ES-I3 (cell line): ENCODE results near the gene ATP9B.
"Not testable (repeated sequence)": the region's sequence is repeated elsewhere in the genome, so short reads cannot be mapped to it uniquely, and the experiment has no call there.

Experiments
- H3K36me3 ChIP-seq: 2 replicates; pipeline ENCODE4 v1.6.1; 2013; ENCODE audit warnings: mild to moderate bottlenecking, low read length, control low read depth, moderate library complexity; ENCODE audit not compliant: insufficient read depth
- H3K4me1 ChIP-seq: 2 replicates; pipeline ENCODE4 v1.6.1; 2013; ENCODE audit warnings: mild to moderate bottlenecking, control low read depth, low read length; ENCODE audit not compliant: insufficient read depth
- H3K9ac ChIP-seq: 2 replicates; pipeline ENCODE4 v1.6.1; 2013; ENCODE audit warnings: low read depth, mild to moderate bottlenecking, low read length, moderate library complexity
- H3K9me3 ChIP-seq: 2 replicates; pipeline ENCODE4 v1.6.1; 2013; ENCODE audit warnings: mild to moderate bottlenecking, low read length, moderate library complexity; ENCODE audit not compliant: control insufficient read depth, insufficient read depth

ATP9B gene

DNA sequence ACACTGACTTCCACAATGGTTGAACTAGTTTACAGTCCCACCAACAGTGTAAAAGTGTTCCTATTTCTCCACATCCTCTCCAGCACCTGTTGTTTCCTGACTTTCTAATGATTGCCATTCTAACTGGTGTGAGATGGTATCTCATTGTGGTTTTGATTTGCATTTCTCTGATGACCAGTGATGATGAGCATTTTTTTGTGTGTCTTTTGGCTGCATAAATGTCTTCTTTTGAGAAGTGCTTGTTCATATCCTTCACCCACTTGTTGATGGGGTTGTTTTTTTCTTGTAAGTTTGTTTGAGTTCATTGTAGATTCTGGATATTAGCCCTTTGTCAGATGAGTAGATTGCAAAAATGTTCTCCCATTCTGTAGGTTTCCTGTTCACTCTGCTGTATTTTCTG, 202.6 kb downstream of the ATP9B start:
- not testable (repeated sequence) for H3K9me3 ChIP-seq, H3K4me1 ChIP-seq, H3K9ac ChIP-seq, H3K36me3 ChIP-seq

DNA sequence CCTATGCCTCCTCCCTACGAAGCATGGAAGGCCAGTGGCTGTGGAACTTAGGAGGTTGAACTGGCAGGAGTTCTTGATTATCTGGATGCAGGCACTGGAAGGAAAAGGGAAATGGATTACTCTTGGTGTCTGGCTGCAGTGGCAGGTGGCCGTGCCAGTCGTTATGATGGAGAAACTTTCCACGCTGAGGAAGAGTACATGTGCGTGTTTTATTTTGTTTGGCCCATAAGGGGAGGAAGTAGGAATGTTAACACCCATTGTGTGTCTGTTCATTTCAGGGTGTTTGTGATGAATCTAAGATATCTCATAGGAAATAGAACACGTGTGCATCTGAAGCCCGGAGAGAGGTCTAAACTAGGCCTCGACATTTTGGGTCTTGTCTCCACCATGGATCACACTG, 203.7 kb downstream of the ATP9B start:
- 0 out of 2 replicates have a peak, but pooled peaks cover 2% of the 10 kb centered on the region for H3K36me3 ChIP-seq
- H3K4me1 ChIP-seq, result no peaks in the 10 kb centered on the region; the same call in 1 of the 2 replicates
- no peak overlapping the region for H3K9ac ChIP-seq
- H3K9me3 ChIP-seq, result no peaks in the 10 kb centered on the region

DNA sequence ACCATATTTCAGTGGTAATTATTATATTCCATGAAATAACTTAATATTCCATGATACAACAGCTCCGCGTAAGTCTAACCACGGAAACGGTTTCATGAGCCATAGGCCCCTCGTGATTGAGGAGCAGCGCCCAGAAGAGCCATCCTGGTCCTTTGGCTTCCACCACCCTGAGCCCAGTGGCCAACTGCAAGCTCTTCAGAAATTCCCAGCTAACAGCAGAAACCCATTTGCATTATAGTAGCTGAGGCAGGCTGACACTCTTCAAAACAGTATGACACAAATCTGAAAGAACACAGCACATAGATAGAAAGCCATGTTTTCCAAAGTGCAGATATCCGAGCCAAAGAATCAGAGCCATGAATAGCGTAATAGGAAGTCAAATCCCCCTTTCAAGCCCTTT, 205.6 kb downstream of the ATP9B start:
- Histone ChIP-seq H3K36me3 (0 out of 2 replicates have a peak, but pooled peaks cover 2% of the 10 kb centered on the region), H3K9ac (no peak overlapping the region), H3K9me3 (no peaks in the 10 kb centered on the region), H3K4me1 (no peaks in the 10 kb centered on the region; the same call in 1 of the 2 replicates)

DNA sequence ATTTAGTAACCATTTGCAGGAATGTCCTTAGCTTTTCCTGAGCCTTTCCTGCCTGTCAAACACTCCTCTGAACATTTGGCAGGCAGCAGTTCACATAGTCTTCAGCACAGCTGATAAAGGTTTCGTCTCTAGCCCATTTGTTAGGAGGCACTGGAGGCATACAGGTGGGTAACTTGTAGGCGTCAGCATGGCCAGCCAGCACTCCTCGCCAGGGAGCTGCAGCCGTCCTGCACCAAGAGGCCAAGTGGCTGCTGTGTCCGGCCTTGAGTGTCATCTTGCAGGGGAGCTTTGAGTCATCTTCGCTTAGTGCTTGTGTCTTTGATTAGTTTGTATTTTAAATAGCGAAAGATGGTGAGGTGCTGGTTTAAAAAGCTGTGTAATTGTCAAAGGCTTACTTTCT, 206.3 kb downstream of the ATP9B start:
- no peaks in the 10 kb centered on the region; the same call in 1 of the 2 replicates for H3K4me1 ChIP-seq
- 0 out of 2 replicates have a peak, but pooled peaks cover 2% of the 10 kb centered on the region for H3K36me3 ChIP-seq
- no peaks in the 10 kb centered on the region for H3K9me3 ChIP-seq
- no peak overlapping the region for H3K9ac ChIP-seq

DNA sequence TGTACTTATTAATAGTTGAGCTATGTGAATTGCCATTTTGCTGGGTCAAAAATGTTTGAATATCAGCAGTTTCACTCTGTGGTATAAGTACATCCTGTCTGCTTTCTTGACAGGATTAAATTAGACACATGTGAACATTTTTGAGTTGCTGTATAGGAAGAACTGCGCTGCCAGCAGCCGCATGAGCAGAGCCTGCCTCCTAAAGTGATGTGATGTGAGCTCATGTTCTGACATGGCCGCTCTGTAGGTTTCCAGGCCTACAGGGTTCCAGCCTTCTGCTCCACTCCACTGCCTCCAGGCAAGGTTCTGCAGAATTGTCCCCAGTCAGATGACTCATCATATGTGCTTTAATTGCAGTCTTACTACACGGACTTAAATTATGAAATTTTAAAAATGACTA, 206.8 kb downstream of the ATP9B start:
- Histone ChIP-seq H3K4me1 (no peaks in the 10 kb centered on the region; the same call in 1 of the 2 replicates), H3K9ac (no peak overlapping the region)

DNA sequence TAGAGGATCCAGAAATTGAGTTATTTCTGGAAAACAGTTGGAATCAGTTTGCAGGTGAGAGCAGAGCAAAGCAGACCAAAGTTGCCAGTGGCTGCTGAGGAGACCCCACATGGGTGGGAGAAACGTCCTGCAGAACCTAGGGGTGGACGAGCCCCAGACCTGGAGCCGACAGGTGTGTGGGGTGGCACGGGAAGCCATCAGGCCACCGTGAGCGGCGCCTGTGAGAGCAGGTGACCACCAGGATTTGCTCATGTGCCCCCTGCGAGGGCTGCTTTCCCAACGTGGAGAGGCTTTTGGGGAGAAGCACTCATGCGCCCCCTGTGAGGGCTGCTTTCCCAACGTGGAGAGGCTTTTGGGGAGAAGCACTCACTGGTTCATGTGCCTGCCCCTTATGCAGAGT, 209.7 kb downstream of the ATP9B start:
- no peaks in the 10 kb centered on the region for H3K9me3 ChIP-seq
- H3K9ac ChIP-seq, result no peak overlapping the region
- H3K36me3 ChIP-seq, result no peaks in the 10 kb centered on the region
- no peaks in the 10 kb centered on the region; the same call in 1 of the 2 replicates for H3K4me1 ChIP-seq

More for the DNA sequence above, 206.8 kb downstream of the ATP9B start:
- H3K36me3 ChIP-seq, result 0 out of 2 replicates have a peak, but pooled peaks cover 2% of the 10 kb centered on the region
- no peaks in the 10 kb centered on the region for H3K9me3 ChIP-seq

DNA sequence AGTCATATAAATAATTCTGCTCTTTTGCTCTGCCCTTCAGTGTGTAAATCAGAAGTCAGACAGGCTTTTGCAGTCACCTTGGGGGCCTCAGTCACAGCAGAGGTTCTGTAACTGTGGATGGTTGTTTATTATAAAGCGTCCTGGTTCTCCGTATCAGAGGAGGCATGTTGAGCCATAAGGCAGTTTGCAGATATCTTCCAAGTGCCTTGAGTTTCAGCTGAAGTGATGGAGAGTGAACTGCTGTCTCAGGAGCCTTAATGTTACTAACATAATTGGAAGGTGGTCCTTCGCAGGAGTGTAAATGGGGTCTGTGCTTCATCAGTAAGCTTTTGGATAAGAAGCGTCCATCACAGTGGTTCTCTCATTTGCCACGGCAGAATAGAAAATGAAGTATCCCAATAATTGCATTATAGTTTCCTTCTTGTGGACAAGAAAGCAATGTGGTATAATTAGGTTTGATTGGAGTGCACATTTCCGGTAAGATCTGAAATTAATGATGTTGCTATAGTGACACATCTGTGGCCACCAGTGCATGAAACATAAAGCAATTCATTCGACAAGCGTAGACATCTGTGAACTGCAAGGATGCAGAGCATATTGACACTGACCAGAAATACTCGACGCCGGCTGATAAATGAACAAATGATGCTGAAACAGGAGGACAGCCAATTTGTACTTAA, 214.1 kb downstream of the ATP9B start:
- H3K4me1 ChIP-seq, result no peaks in the 10 kb centered on the region
- H3K9me3 ChIP-seq, result no peaks in the 10 kb centered on the region
- H3K36me3 ChIP-seq, result no peaks in the 10 kb centered on the region
- H3K9ac ChIP-seq, result no peak overlapping the region

DNA sequence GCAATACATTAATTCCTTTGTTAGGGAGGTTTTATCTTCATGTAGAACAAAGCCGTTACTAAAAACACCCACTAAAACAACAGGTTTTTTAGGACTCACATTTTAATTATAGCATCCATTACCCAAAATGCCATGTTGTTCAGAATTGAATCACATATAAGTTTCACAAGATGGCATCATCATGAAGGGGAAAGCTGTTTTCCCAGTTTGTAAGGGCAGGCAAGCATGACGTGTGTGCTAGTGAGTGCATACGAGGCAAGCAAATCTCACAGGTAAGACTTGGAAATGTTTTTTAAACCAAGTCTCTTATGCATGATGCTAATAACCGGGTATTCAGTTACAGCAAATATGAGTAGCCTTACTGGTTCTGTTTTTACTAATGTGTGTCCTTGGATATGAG, 214.7 kb downstream of the ATP9B start:
- H3K9ac ChIP-seq, result no peak overlapping the region
- H3K36me3 ChIP-seq, result no peaks in the 10 kb centered on the region
- H3K9me3 ChIP-seq, result no peaks in the 10 kb centered on the region
- H3K4me1 ChIP-seq, result no peaks in the 10 kb centered on the region

DNA sequence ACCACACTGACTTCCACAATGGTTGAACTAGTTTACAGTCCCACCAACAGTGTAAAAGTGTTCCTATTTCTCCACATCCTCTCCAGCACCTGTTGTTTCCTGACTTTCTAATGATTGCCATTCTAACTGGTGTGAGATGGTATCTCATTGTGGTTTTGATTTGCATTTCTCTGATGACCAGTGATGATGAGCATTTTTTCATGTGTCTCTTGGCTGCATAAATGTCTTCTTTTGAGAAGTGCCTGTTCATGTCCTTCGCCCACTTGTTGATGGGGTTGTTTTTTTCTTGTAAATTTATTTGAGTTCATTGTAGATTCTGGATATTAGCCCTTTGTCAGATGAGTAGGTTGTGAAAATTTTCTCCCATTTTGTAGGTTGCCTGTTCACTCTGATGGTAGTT, 216.0 kb downstream of the ATP9B start:
- H3K4me1 ChIP-seq, H3K36me3 ChIP-seq, H3K9ac ChIP-seq, H3K9me3 ChIP-seq: not testable (repeated sequence)

DNA sequence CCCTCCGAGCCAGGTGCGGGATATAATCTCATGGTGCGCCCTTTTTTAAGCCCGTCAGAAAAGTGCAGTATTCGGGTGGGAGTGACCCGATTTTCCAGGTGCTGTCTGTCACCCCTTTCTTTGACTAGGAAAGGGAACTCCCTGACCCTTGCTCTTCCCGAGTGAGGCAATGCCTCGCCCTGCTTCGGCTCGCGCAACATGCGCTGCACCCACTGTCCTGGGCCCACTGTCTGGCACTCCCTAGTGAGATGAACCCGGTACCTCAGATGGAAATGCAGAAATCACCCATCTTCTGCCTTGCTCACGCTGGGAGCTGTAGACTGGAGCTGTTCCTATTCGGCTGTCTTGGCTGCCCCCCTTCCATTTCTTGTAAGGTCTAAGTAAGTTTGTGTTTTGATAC, 221.2 kb downstream of the ATP9B start:
- not testable (repeated sequence) for H3K4me1 ChIP-seq, H3K9me3 ChIP-seq, H3K9ac ChIP-seq, H3K36me3 ChIP-seq

DNA sequence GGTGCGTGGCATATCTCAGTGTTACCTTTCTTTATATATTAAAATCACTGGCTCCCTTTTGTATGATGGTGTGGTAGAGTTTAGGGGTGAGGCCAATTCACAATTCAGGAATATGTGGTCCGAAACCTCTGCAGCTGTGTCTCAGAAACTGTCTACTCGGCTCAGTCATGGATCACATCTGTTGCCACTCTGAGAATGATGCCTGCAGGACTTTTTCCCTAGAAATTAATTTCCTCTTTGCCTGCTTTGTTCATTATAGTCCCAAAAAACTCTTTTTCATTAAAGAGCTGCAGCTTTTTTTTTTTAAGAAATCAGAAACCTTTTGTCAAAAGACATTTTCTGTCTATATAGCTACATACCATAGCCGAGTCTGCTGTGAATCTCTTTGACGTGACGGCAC, 221.7 kb downstream of the ATP9B start:
- H3K36me3 ChIP-seq, result no peaks in the 10 kb centered on the region; the same call in 1 of the 2 replicates
- no peaks in the 10 kb centered on the region for H3K9me3 ChIP-seq
- no peak overlapping the region for H3K9ac ChIP-seq
- no peaks in the 10 kb centered on the region for H3K4me1 ChIP-seq

DNA sequence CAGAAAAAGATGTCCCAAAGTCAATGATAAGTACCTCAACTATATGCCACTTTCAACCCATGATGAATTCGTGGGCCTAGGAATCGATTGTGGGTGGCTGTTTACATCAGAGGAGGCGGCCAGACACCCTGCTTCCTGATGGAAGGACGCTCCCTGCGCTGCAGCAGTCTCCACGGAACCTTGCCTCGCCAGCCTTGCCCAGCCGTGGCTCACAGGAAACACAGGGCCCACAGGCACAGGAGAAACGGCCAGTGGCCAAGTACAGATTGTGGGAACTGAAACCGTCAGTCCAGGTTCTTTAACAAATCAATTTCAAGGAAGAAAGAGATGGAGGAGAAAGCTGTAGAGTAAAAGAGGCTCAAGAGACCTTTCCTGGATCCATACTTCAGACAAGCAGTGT, 225.0 kb downstream of the ATP9B start:
- Histone ChIP-seq H3K9ac (no peak overlapping the region), H3K9me3 (no peaks in the 10 kb centered on the region), H3K4me1 (no peaks in the 10 kb centered on the region), H3K36me3 (no peaks in the 10 kb centered on the region; the same call in 1 of the 2 replicates)

DNA sequence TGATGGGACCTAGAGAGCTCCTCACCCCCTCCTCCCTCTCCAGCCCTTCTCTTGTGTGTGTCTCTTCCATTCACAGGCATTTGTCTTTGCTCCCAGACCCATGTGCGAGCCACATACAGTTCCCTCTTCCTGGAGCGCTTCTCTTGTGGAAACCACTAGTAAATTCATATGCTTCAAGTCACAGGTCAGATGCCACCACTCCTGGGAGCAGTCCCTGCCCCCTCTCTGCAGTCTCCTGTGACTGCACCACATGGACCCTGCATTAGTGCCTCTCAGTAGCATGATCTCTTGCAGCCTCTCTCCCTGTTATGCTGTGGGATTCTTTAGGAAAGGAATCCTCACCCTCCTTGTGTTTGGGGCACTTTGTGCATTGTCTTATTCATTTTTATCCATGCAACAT, 230.1 kb downstream of the ATP9B start:
- Histone ChIP-seq H3K9ac (no peak overlapping the region), H3K9me3 (no peaks in the 10 kb centered on the region), H3K4me1 (no peaks in the 10 kb centered on the region), H3K36me3 (no peaks in the 10 kb centered on the region)

DNA sequence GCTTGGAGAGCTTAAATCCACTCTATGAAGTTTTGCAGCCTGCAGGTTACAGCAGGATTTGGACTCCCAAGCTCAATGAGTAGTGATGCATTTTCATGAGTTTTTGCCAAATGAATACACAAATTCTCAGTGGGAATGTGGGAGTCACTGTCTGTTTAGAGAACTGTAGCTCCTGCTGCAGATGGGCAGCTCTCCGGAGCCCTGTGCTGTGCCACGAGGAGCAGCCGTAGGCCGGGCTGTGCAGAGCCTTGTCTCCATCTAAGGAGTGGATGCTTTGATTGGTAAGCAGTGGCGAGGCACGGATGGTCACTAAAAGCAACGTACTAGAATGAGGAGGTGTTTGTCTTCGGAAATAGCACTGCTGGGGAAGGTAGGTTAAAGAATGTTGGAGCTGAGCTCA, 230.5 kb downstream of the ATP9B start:
- Histone ChIP-seq H3K9ac (no peak overlapping the region), H3K36me3 (no peaks in the 10 kb centered on the region), H3K9me3 (no peaks in the 10 kb centered on the region), H3K4me1 (no peaks in the 10 kb centered on the region)

DNA sequence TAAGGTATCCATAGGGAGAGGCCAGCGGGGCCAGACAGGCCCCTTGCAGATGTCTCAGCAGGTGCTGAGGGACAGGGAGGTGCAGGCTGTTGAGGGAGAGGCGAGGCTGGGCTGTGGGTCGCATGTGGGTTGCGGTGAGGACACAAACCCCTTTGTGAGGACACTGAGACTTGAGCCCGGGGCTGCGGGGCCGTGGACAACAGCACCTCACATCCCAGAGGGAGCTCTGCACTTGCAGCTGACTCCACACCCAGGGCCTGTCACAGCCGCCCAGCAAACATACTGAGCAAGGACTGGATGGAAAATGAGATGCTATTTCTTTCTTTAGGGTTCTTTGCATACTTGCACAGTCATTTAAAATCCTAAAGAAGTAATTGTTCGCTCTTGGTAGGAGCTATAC, 231.2 kb downstream of the ATP9B start:
- H3K9ac ChIP-seq, result no peak overlapping the region
- no peaks in the 10 kb centered on the region for H3K36me3 ChIP-seq
- no peaks in the 10 kb centered on the region for H3K4me1 ChIP-seq
- no peaks in the 10 kb centered on the region for H3K9me3 ChIP-seq
